Activated B cell treated with CpG ODN at 0.5 μM for 24 hours (primary cell): ENCODE measurements around the gene IFFO2. TPM values are rescaled to one million over a fixed set of nuclear protein-coding genes. Genes with fewer than 3 reads are reported as not detected.

Source experiments
- ATAC-seq: fragments of 200-7000 bp; cut with Tn5 transposase; one replicate; pipeline ENCODE4 v1.10.0; 2021; ENCODE audit warnings: low read depth, mild to moderate bottlenecking, moderate library complexity
- CTCF ChIA-PET: fragments of 350-600 bp; sonication (Branson Sonifier 250); formaldehyde crosslinking; loops from one replicate; lab custom pipeline; 2021; ENCODE audit warnings: antibody characterized with exemption; lab: Charles Lee
- POLR2A ChIA-PET: fragments of 350-600 bp; sonication (Branson Sonifier 250); formaldehyde crosslinking; loops from one replicate; lab custom pipeline; 2021; ENCODE audit warnings: antibody characterized with exemption; lab: Charles Lee
- DNase-seq: peaks from one replicate; pipeline ENCODE4 v3.0.0; 2022
- H3K27ac Mint-ChIP-seq: one replicate; pipeline ENCODE4 v1.8.0; 2020; ENCODE audit warnings: mixed read lengths
- H3K27me3 Mint-ChIP-seq: one replicate; pipeline ENCODE4 v1.8.0; 2021; ENCODE audit warnings: mixed read lengths
- H3K36me3 Mint-ChIP-seq: one replicate; pipeline ENCODE4 v1.8.0; 2021; ENCODE audit warnings: low read depth, mixed read lengths
- H3K4me1 Mint-ChIP-seq: one replicate; pipeline ENCODE4 v1.8.0; 2021; ENCODE audit warnings: mixed read lengths
- H3K4me3 Mint-ChIP-seq: one replicate; pipeline ENCODE4 v1.8.0; 2020; ENCODE audit warnings: mild to moderate bottlenecking, mixed read lengths
- H3K9me3 Mint-ChIP-seq: one replicate; pipeline ENCODE4 v1.8.0; 2020; ENCODE audit warnings: mixed read lengths
- CTCF ChIP-seq: fragments of 200-600 bp; IDR thresholded peaks from one replicate; pipeline ENCODE4 v1.8.0; 2022; ENCODE audit warnings: antibody characterized with exemption, mild to moderate bottlenecking
- intact Hi-C: fragments of 100-400 bp; cut with micrococcal nuclease; formaldehyde crosslinking; loops from one replicate; pipeline ENCODE4 v1.15.1; 2024
- total RNA-seq: library from RNA; stranded (reverse); gene quantifications from 2 replicates; pipeline ENCODE4 v1.2.3, GENCODE V29; 2022

Gene IFFO2
- total RNA-seq, 1 donor from 2014 or later, result 13.0 TPM

GRCh38 chr1:18999359-18999758 is 42.9 kb upstream of the IFFO2 start:
- no peak for ATAC-seq
- H3K9me3 Mint-ChIP-seq, result peaks cover 19% of the 10 kb centered on the region
- TF ChIP-seq CTCF, result no peak
- no peaks in the 10 kb centered on the region for H3K4me1 Mint-ChIP-seq
- POLR2A ChIA-PET, result no interaction called here
- no peak overlapping the region for H3K27ac Mint-ChIP-seq
- H3K36me3 Mint-ChIP-seq, result peaks cover 2% of the 10 kb centered on the region
- CTCF ChIA-PET, result no interaction called here
- intact Hi-C loops, result no loop called here
- no peak overlapping the region for H3K4me3 Mint-ChIP-seq
- DNase-seq, result no peak
- peaks cover 12% of the 10 kb centered on the region for H3K27me3 Mint-ChIP-seq

- H3K36me3 Mint-ChIP-seq, result peaks cover 2% of the 10 kb centered on the region
- no peak overlapping the region for H3K27ac Mint-ChIP-seq
- no peaks in the 10 kb centered on the region for H3K4me1 Mint-ChIP-seq
- H3K27me3 Mint-ChIP-seq, result peaks cover 11% of the 10 kb centered on the region
- TF ChIP-seq CTCF, result no peak
- ChIA-PET CTCF (interaction anchor here (0.9 kb wide), 1 partner anchor 84 kb away, joined by 3 read pairs; no protein-coding TSS in a partner anchor), POLR2A (no interaction called here)
- ATAC-seq (no peak), DNase-seq (no peak)
- no peak overlapping the region for H3K4me3 Mint-ChIP-seq
- peaks cover 15% of the 10 kb centered on the region for H3K9me3 Mint-ChIP-seq
- intact Hi-C loops, result no loop called here
Measured at GRCh38 chr1:18998016-18998724, 41.7 kb upstream of the IFFO2 start.

- peaks cover 15% of the 10 kb centered on the region for H3K9me3 Mint-ChIP-seq
- H3K4me1 Mint-ChIP-seq, result no peaks in the 10 kb centered on the region
- H3K36me3 Mint-ChIP-seq, result peaks cover 2% of the 10 kb centered on the region
- POLR2A ChIA-PET, result no interaction called here
- DNase-seq, result no peak
- intact Hi-C loops, result no loop called here
- TF ChIP-seq CTCF, result no peak
- H3K27ac Mint-ChIP-seq, result no peak overlapping the region
- ATAC-seq, result no peak
- H3K4me3 Mint-ChIP-seq, result no peak overlapping the region
- CTCF ChIA-PET, result no interaction called here
- peaks cover 11% of the 10 kb centered on the region for H3K27me3 Mint-ChIP-seq
Measured at GRCh38 chr1:18997508-18997907, 41.0 kb upstream of the IFFO2 start.

GRCh38 chr1:18996548-18997177 is 40.2 kb upstream of the IFFO2 start:
- ChIA-PET POLR2A (no interaction called here), CTCF (no interaction called here)
- H3K27ac Mint-ChIP-seq, result no peak overlapping the region
- TF ChIP-seq CTCF, result no peak
- peaks cover 11% of the 10 kb centered on the region for H3K27me3 Mint-ChIP-seq
- no peaks in the 10 kb centered on the region for H3K4me1 Mint-ChIP-seq
- ATAC-seq (no peak), DNase-seq (no peak)
- intact Hi-C loops, result no loop called here
- H3K36me3 Mint-ChIP-seq, result peaks cover 2% of the 10 kb centered on the region
- H3K9me3 Mint-ChIP-seq, result peaks cover 12% of the 10 kb centered on the region
- no peak overlapping the region for H3K4me3 Mint-ChIP-seq

GRCh38 chr1:18994381-18994780 is 37.9 kb upstream of the IFFO2 start:
- intact Hi-C loops, result no loop called here
- ATAC-seq, result no peak
- H3K4me3 Mint-ChIP-seq, result no peak overlapping the region
- no peak for TF ChIP-seq CTCF
- H3K27ac Mint-ChIP-seq, result no peak overlapping the region
- peaks cover 11% of the 10 kb centered on the region for H3K27me3 Mint-ChIP-seq
- no peak for DNase-seq
- H3K4me1 Mint-ChIP-seq, result no peaks in the 10 kb centered on the region
- H3K9me3 Mint-ChIP-seq, result no peaks in the 10 kb centered on the region
- POLR2A ChIA-PET, result no interaction called here
- H3K36me3 Mint-ChIP-seq, result no peaks in the 10 kb centered on the region
- CTCF ChIA-PET, result no interaction called here
